Gastroesophageal sphincter (tissue), 3 donors: ENCODE data around the gene TULP4.

Experiments used
- POLR2A ChIP-seq, 2 donors: fragments of 450-650 bp; IDR thresholded peaks; one replicate each; pipeline ENCODE4 v1.6.1; 2017; ENCODE audit warnings: antibody characterized with exemption in 2 of 2, mild to moderate bottlenecking in 2 of 2, moderate library complexity in 1 of 2
- TF ChIP-seq, protein P1 (sequence below), 4 experiments: fragments of 200-600 bp in 2 of 4; fragments of 450-650 bp in 2 of 4; sonication (generic) in 1 of 4; IDR thresholded peaks; one replicate each; pipeline ENCODE4 v1.5.1; 2017 to 2019; ENCODE audit warnings: antibody characterized with exemption in 4 of 4, mild to moderate bottlenecking in 2 of 4, moderate library complexity in 2 of 4

DNA sequence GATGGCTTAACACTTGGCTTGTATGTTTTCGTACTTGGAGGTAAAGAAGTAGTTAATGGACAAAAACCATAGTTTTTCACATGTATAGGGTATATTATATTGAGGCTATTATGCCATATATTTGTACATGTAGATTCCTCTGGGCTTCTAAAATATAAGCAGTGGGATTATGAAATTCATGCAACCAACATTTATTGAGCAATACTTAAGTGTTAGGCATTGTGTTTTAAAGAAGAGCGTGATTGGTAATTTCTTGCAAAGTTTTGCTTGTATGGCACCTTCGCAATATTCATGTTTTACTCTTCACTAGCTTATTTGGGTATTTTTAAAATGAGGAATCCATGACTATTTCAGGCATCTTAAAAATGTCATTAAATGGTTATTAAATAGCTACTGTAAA is 2.5 kb downstream of the TULP4 start:
- TF ChIP-seq, protein P1, sequence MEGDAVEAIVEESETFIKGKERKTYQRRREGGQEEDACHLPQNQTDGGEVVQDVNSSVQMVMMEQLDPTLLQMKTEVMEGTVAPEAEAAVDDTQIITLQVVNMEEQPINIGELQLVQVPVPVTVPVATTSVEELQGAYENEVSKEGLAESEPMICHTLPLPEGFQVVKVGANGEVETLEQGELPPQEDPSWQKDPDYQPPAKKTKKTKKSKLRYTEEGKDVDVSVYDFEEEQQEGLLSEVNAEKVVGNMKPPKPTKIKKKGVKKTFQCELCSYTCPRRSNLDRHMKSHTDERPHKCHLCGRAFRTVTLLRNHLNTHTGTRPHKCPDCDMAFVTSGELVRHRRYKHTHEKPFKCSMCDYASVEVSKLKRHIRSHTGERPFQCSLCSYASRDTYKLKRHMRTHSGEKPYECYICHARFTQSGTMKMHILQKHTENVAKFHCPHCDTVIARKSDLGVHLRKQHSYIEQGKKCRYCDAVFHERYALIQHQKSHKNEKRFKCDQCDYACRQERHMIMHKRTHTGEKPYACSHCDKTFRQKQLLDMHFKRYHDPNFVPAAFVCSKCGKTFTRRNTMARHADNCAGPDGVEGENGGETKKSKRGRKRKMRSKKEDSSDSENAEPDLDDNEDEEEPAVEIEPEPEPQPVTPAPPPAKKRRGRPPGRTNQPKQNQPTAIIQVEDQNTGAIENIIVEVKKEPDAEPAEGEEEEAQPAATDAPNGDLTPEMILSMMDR (IDR thresholded peaks at IDR 0.05) = no peak
- TF ChIP-seq POLR2A (IDR thresholded peaks at IDR 0.05) = no peak
